Naive thymus-derived CD4-positive, alpha-beta T cell (primary cell): ENCODE measurements around the gene PHF14. TPM values are rescaled to one million over a fixed set of nuclear protein-coding genes. Genes with fewer than 3 reads are reported as not detected.

Source experiments
- ATAC-seq: fragments of 150-1000 bp; cut with Tn5 transposase; 2 replicates; pipeline ENCODE4 v1.10.0; 2021; ENCODE audit warnings: mild to moderate bottlenecking, moderate library complexity
- CTCF ChIA-PET: fragments of 350-600 bp; sonication (Branson Sonifier 250); formaldehyde crosslinking; loops from one replicate; lab custom pipeline; 2021; ENCODE audit warnings: antibody characterized with exemption; lab: Charles Lee
- POLR2A ChIA-PET: fragments of 350-600 bp; sonication (Branson Sonifier 250); formaldehyde crosslinking; loops from one replicate; lab custom pipeline; 2021; ENCODE audit warnings: antibody characterized with exemption, inconsistent platforms; lab: Charles Lee
- DNase-seq, 9 donors: peaks; one replicate each; pipeline versions ENCODE4 v3.0.0 to v3.0.0-alpha.2; 2020 to 2022; ENCODE audit warnings: mixed read lengths in 1 of 9
- H3K27ac ChIP-seq: one replicate; pipeline ENCODE4 v1.7.0; 2013; ENCODE audit warnings: mild to moderate bottlenecking, low read depth, low read length, moderate library complexity
- H3K27me3 ChIP-seq, 2 donors: one replicate each; pipeline ENCODE4 v1.7.0; 2013; ENCODE audit warnings: low read length in 2 of 2, mild to moderate bottlenecking in 2 of 2, moderate library complexity in 2 of 2; ENCODE audit not compliant: control insufficient read depth in 2 of 2, insufficient read depth in 2 of 2
- H3K36me3 ChIP-seq, 3 experiments: 1 replicate in 2 of 3; 2 replicates in 1 of 3; pipeline ENCODE4 v1.7.0; 2013; ENCODE audit warnings: low read length in 3 of 3, mild to moderate bottlenecking in 3 of 3, moderate library complexity in 1 of 3; ENCODE audit not compliant: insufficient read depth in 3 of 3, control insufficient read depth in 2 of 3
- H3K4me1 ChIP-seq, 2 donors: one replicate each; pipeline ENCODE4 v1.7.0; 2013; ENCODE audit warnings: low read length in 2 of 2, mild to moderate bottlenecking in 2 of 2, moderate library complexity in 1 of 2; ENCODE audit not compliant: control insufficient read depth in 2 of 2, insufficient read depth in 2 of 2
- H3K4me3 ChIP-seq: 2 replicates; pipeline ENCODE4 v1.7.0; 2013; ENCODE audit warnings: mild to moderate bottlenecking, low read length
- H3K9me3 ChIP-seq, 3 experiments: 1 replicate in 2 of 3; 2 replicates in 1 of 3; pipeline ENCODE4 v1.7.0; 2013; ENCODE audit warnings: low read length in 3 of 3; ENCODE audit not compliant: control insufficient read depth in 2 of 3
- H3K27ac Mint-ChIP-seq, 9 donors: one replicate each; pipeline ENCODE4 v1.8.0; 2020 to 2022; ENCODE audit warnings: mixed read lengths in 9 of 9, mild to moderate bottlenecking in 8 of 9, moderate library complexity in 5 of 9, inconsistent platforms in 2 of 9
- H3K27me3 Mint-ChIP-seq, 5 donors: one replicate each; pipeline ENCODE4 v1.8.0; 2021 to 2022; ENCODE audit warnings: mixed read lengths in 5 of 5, mild to moderate bottlenecking in 1 of 5
- H3K36me3 Mint-ChIP-seq, 5 donors: one replicate each; pipeline ENCODE4 v1.8.0; 2020 to 2022; ENCODE audit warnings: mixed read lengths in 5 of 5, mild to moderate bottlenecking in 3 of 5, inconsistent platforms in 1 of 5
- H3K4me1 Mint-ChIP-seq, 7 donors: one replicate each; pipeline ENCODE4 v1.8.0; 2020 to 2022; ENCODE audit warnings: mixed read lengths in 7 of 7, mild to moderate bottlenecking in 3 of 7, inconsistent platforms in 1 of 7
- H3K4me3 Mint-ChIP-seq, 10 donors: one replicate each; pipeline ENCODE4 v1.8.0; 2020 to 2022; ENCODE audit warnings: mild to moderate bottlenecking in 10 of 10, mixed read lengths in 10 of 10, moderate library complexity in 6 of 10, inconsistent platforms in 2 of 10
- H3K9me3 Mint-ChIP-seq, 11 donors: one replicate each; pipeline ENCODE4 v1.8.0; 2020 to 2022; ENCODE audit warnings: mixed read lengths in 11 of 11, mild to moderate bottlenecking in 4 of 11, inconsistent platforms in 1 of 11, moderate library complexity in 1 of 11
- intact Hi-C, 2 donors: fragments of 100-400 bp; cut with micrococcal nuclease; formaldehyde crosslinking; loops; one replicate each; pipeline ENCODE4 v1.15.1; 2023
- polyA plus RNA-seq, 2 donors: library from polyadenylated mRNA; unstranded; fragments of 300-500 nt; fragmentation: Illumina TruSeq; gene quantifications; one replicate each; pipeline ENCODE4 v1.2.3, GENCODE V29; 2021
- total RNA-seq, 6 experiments: library from RNA in 5 of 6; stranded (reverse) in 5 of 6; gene quantifications; 1 replicate in 5 of 6; 2 replicates in 1 of 6; pipeline ENCODE4 v1.2.3 and lab custom pipeline; 2021 to 2026

PHF14 gene
- total and polyA plus RNA-seq, 7 experiments from 2014 or later, result 9.6 to 41.3 (median 31.2) TPM

DNA sequence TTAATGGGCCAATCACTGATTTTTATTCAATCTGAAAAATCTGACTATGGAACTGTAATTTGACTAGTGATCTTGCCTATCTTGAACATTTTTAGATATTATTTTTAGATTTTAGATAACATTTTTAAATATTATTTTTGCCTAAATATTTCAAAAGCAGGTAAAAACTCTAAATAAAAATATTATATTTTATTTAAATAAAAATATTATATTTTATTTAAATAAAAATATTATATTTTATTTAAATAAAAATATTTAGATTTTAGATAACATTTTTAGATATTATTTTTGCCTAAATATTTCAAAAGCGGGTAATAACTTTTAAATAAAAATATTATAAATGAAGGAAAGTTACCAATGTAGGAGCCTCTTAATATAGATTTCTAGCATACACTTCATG is 187.8 kb downstream of the PHF14 start:
- no peaks in the 10 kb centered on the region for H3K9me3 ChIP-seq
- intact Hi-C loops, result no loop called here
- no peaks in the 10 kb centered on the region for H3K36me3 ChIP-seq
- ATAC-seq (no peak), DNase-seq (no peak)
- Mint-ChIP-seq H3K4me1 (no peaks in the 10 kb centered on the region), H3K36me3 (peaks cover 0 to 19% (median 7%) of the 10 kb centered on the region in 5 donors), H3K27ac (no peak overlapping the region), H3K27me3 (no peaks in the 10 kb centered on the region), H3K4me3 (no peak overlapping the region), H3K9me3 (no peaks in the 10 kb centered on the region)
- H3K4me1 ChIP-seq, result no peaks in the 10 kb centered on the region
- H3K4me3 ChIP-seq, result no peak overlapping the region
- POLR2A ChIA-PET, result no interaction called here
- no peak overlapping the region for H3K27ac ChIP-seq
- no peaks in the 10 kb centered on the region for H3K27me3 ChIP-seq
- CTCF ChIA-PET, result no interaction called here

DNA sequence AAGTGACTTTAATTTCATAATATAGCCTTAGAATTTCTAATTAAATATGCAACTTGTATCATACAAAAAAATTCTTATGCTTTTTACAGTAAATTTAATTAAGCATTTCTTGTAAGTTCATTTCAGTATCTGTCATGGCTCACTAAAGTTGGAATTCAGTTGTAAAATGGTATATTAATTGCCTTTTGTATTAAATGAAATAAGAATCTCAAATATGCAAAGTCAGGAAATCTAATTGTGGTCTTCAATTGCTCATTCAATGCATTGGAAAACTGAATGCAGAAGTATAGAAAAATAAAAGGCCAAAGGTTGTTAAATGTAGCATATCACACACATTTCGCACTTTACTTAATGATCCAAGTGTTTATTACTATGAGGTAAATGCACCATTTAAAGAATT is 189.5 kb downstream of the PHF14 start:
- no peaks in the 10 kb centered on the region for H3K4me1 ChIP-seq
- no peaks in the 10 kb centered on the region for H3K4me1 Mint-ChIP-seq
- no peak for ATAC-seq
- no peaks in the 10 kb centered on the region for H3K36me3 ChIP-seq
- DNase-seq, result no peak
- ChIA-PET CTCF (no interaction called here), POLR2A (no interaction called here)
- H3K27ac ChIP-seq, result no peak overlapping the region
- no peak overlapping the region for H3K4me3 Mint-ChIP-seq
- no peaks in the 10 kb centered on the region for H3K9me3 Mint-ChIP-seq
- intact Hi-C loops, result no loop called here
- H3K27me3 ChIP-seq, result no peaks in the 10 kb centered on the region
- no peaks in the 10 kb centered on the region for H3K9me3 ChIP-seq
- H3K27me3 Mint-ChIP-seq, result no peaks in the 10 kb centered on the region
- H3K36me3 Mint-ChIP-seq, result peaks cover 0 to 19% (median 2%) of the 10 kb centered on the region in 5 donors
- H3K27ac Mint-ChIP-seq, result no peak overlapping the region
- no peak overlapping the region for H3K4me3 ChIP-seq

- Histone ChIP-seq H3K4me1 (no peaks in the 10 kb centered on the region), H3K27me3 (no peaks in the 10 kb centered on the region), H3K4me3 (no peak overlapping the region), H3K36me3 (no peaks in the 10 kb centered on the region), H3K9me3 (no peaks in the 10 kb centered on the region), H3K27ac (no peak overlapping the region)
- ChIA-PET CTCF (no interaction called here), POLR2A (no interaction called here)
- no peak for DNase-seq
- no peak overlapping the region for H3K27ac Mint-ChIP-seq
- intact Hi-C loops, result no loop called here
- H3K36me3 Mint-ChIP-seq, result peaks cover 0 to 15% (median 1%) of the 10 kb centered on the region in 5 donors
- H3K4me1 Mint-ChIP-seq, result no peaks in the 10 kb centered on the region
- no peaks in the 10 kb centered on the region for H3K27me3 Mint-ChIP-seq
- ATAC-seq, result no peak
- no peaks in the 10 kb centered on the region for H3K9me3 Mint-ChIP-seq
- no peak overlapping the region for H3K4me3 Mint-ChIP-seq
Observed at GRCh38 chr7:11166051-11166450, 192.4 kb downstream of the PHF14 start.

DNA sequence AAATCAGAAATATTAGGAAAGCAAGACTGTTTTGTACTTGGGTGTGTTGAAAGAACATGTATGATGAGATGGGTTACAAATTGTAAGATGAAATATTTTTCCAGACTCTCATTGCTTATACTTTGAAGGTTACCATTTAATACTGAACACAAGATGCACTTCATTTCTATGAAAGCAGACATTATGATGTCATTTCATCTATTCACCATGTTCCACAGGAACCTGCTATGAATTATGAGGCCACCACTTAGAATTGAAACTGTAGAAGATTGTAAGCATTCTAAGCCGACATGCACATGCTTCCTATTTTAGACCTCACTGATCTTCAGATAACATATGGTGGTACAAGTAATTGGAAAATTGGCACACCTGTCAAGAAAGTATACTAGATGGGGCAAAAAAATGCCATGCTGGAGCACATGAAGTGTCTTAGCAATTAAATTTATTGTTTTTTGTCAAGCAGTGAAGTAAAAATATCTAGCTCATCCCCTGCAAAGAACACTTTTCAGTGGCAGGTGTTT is 195.0 kb downstream of the PHF14 start:
- H3K4me1 ChIP-seq, result no peaks in the 10 kb centered on the region
- ChIA-PET CTCF (interaction anchor here (0.8 kb wide), 1 partner anchor 20 kb away, joined by 3 read pairs; no protein-coding TSS in a partner anchor), POLR2A (no interaction called here)
- no peak for DNase-seq
- no peaks in the 10 kb centered on the region for H3K27me3 ChIP-seq
- H3K27ac Mint-ChIP-seq, result peak overlapping the region in 1 of 9 donors; percentile 34
- no peak overlapping the region for H3K4me3 Mint-ChIP-seq
- H3K9me3 Mint-ChIP-seq, result no peaks in the 10 kb centered on the region
- H3K4me3 ChIP-seq, result no peak overlapping the region
- intact Hi-C loops, result no loop called here
- H3K4me1 Mint-ChIP-seq, result no peaks in the 10 kb centered on the region
- no peaks in the 10 kb centered on the region for H3K9me3 ChIP-seq
- no peak for ATAC-seq
- no peaks in the 10 kb centered on the region for H3K36me3 ChIP-seq
- no peak overlapping the region for H3K27ac ChIP-seq
- peaks cover 0 to 15% (median 0%) of the 10 kb centered on the region in 5 donors for H3K36me3 Mint-ChIP-seq
- no peaks in the 10 kb centered on the region for H3K27me3 Mint-ChIP-seq

DNA sequence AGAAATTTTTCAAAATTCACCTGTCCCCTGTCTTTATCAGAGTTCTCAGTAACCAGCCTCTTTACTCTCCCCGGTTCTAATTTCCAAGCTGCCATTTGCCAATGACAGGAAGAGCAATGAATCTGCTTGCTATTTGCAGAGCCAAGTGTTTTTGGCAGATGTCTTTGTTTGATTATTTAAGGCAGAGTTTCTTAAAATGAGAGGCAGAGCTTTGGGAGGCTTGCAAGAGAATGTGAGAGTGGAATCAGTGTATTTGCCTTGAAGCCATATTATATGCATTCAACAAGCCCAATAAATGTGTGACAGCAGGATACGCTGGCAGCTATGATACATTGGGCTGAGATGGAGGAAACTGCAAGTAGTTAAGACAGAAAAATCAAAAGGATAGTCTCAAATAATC is 196.5 kb downstream of the PHF14 start:
- peaks cover 0 to 10% (median 0%) of the 10 kb centered on the region in 5 donors for H3K36me3 Mint-ChIP-seq
- no peaks in the 10 kb centered on the region for H3K27me3 Mint-ChIP-seq
- Histone ChIP-seq H3K27me3 (no peaks in the 10 kb centered on the region), H3K4me3 (no peak overlapping the region), H3K4me1 (no peaks in the 10 kb centered on the region), H3K9me3 (no peaks in the 10 kb centered on the region), H3K27ac (no peak overlapping the region), H3K36me3 (no peaks in the 10 kb centered on the region)
- no peak overlapping the region for H3K4me3 Mint-ChIP-seq
- no peaks in the 10 kb centered on the region for H3K4me1 Mint-ChIP-seq
- ChIA-PET POLR2A (no interaction called here), CTCF (no interaction called here)
- H3K9me3 Mint-ChIP-seq, result no peaks in the 10 kb centered on the region
- peak overlapping the region in 1 of 9 donors; percentile 3 for H3K27ac Mint-ChIP-seq
- intact Hi-C loops, result no loop called here
- ATAC-seq (no peak), DNase-seq (no peak)

GRCh38 chr7:11170863-11171568 is 197.3 kb downstream of the PHF14 start:
- intact Hi-C loops, result no loop called here
- no peaks in the 10 kb centered on the region for H3K9me3 Mint-ChIP-seq
- Histone ChIP-seq H3K4me1 (no peaks in the 10 kb centered on the region), H3K36me3 (no peaks in the 10 kb centered on the region), H3K9me3 (no peaks in the 10 kb centered on the region), H3K27ac (no peak overlapping the region), H3K4me3 (no peak overlapping the region), H3K27me3 (no peaks in the 10 kb centered on the region)
- H3K4me3 Mint-ChIP-seq, result no peak overlapping the region
- H3K36me3 Mint-ChIP-seq, result peaks cover 0 to 3% (median 0%) of the 10 kb centered on the region in 5 donors
- no peaks in the 10 kb centered on the region for H3K27me3 Mint-ChIP-seq
- DNase-seq (no peak), ATAC-seq (no peak)
- ChIA-PET CTCF (interaction anchor here (0.7 kb wide), 1 partner anchor 1565 kb away, joined by 3 read pairs; no protein-coding TSS in a partner anchor), POLR2A (no interaction called here)
- H3K27ac Mint-ChIP-seq, result no peak overlapping the region
- no peaks in the 10 kb centered on the region for H3K4me1 Mint-ChIP-seq
